ENCODE measurements around the gene BCS1L. TPM values are rescaled to one million over a fixed set of nuclear protein-coding genes. Genes with fewer than 3 reads are reported as not detected.

Gene BCS1L
- total and polyA plus RNA-seq, 9 of the 15 experiments (the other 6 are each of a cell fraction or from before 2014, with no cell fraction given): 37.6 to 103 (median 56.7) TPM

GRCh38 chr2:218658671-218659257 lies 719 bp upstream of the BCS1L start (continued):
- TF ChIP-seq, protein P1, sequence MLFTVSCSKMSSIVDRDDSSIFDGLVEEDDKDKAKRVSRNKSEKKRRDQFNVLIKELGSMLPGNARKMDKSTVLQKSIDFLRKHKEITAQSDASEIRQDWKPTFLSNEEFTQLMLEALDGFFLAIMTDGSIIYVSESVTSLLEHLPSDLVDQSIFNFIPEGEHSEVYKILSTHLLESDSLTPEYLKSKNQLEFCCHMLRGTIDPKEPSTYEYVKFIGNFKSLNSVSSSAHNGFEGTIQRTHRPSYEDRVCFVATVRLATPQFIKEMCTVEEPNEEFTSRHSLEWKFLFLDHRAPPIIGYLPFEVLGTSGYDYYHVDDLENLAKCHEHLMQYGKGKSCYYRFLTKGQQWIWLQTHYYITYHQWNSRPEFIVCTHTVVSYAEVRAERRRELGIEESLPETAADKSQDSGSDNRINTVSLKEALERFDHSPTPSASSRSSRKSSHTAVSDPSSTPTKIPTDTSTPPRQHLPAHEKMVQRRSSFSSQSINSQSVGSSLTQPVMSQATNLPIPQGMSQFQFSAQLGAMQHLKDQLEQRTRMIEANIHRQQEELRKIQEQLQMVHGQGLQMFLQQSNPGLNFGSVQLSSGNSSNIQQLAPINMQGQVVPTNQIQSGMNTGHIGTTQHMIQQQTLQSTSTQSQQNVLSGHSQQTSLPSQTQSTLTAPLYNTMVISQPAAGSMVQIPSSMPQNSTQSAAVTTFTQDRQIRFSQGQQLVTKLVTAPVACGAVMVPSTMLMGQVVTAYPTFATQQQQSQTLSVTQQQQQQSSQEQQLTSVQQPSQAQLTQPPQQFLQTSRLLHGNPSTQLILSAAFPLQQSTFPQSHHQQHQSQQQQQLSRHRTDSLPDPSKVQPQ (CRISPR knock-in tag; IDR thresholded peaks at IDR 0.05; ENCODE audit: borderline replicate concordance): no peak
- TF ChIP-seq CREB3 (tag; conservative IDR thresholded peaks at IDR 0.05; ENCODE audit: low read depth): no peak
- peak; percentile 54 for TF ChIP-seq ZFX (CRISPR knock-in tag; IDR thresholded peaks at IDR 0.05)
- no peak for TF ChIP-seq BRF2 (IDR thresholded peaks at IDR 0.05; ENCODE audit: borderline replicate concordance, insufficient read depth, insufficient read length)
- no peak for TF ChIP-seq KLF6 (CRISPR knock-in tag; IDR thresholded peaks at IDR 0.05; ENCODE audit: borderline replicate concordance)
- TF ChIP-seq KDM4B (IDR thresholded peaks at IDR 0.05; ENCODE audit: borderline replicate concordance in 2 of 2, low read depth in 1 of 2): no peak
- no peak for TF ChIP-seq ZNF395 (CRISPR knock-in tag; IDR thresholded peaks at IDR 0.05)
- no peak for TF ChIP-seq FOXM1 (IDR thresholded peaks at IDR 0.05; ENCODE audit: low read depth)
- TF ChIP-seq FOXM1 (CRISPR knock-in tag; IDR thresholded peaks at IDR 0.05; ENCODE audit: low read depth): no peak
- TF ChIP-seq, protein P2, sequence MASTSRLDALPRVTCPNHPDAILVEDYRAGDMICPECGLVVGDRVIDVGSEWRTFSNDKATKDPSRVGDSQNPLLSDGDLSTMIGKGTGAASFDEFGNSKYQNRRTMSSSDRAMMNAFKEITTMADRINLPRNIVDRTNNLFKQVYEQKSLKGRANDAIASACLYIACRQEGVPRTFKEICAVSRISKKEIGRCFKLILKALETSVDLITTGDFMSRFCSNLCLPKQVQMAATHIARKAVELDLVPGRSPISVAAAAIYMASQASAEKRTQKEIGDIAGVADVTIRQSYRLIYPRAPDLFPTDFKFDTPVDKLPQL (IDR thresholded peaks at IDR 0.05; ENCODE audit: extremely low read depth, insufficient read length): no peak
- TF ChIP-seq RBM25 (IDR thresholded peaks at IDR 0.05; ENCODE audit: low read depth, low read length, severe bottlenecking): peak; percentile 68
- TF ChIP-seq SIN3A (IDR thresholded peaks at IDR 0.05; ENCODE audit: borderline replicate concordance in 2 of 2, control insufficient read depth in 1 of 2, low read depth in 2 of 2, low read length in 2 of 2): peak in 1 of 2 experiments; percentile 14; a peak in 1 of 4 replicates
- no peak for TF ChIP-seq LCOR (CRISPR knock-in tag; IDR thresholded peaks at IDR 0.05)
- TF ChIP-seq, protein P3, sequence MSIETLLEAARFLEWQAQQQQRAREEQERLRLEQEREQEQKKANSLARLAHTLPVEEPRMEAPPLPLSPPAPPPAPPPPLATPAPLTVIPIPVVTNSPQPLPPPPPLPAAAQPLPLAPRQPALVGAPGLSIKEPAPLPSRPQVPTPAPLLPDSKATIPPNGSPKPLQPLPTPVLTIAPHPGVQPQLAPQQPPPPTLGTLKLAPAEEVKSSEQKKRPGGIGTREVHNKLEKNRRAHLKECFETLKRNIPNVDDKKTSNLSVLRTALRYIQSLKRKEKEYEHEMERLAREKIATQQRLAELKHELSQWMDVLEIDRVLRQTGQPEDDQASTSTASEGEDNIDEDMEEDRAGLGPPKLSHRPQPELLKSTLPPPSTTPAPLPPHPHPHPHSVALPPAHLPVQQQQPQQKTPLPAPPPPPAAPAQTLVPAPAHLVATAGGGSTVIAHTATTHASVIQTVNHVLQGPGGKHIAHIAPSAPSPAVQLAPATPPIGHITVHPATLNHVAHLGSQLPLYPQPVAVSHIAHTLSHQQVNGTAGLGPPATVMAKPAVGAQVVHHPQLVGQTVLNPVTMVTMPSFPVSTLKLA (conservative IDR thresholded peaks at IDR 0.05): peak in 1 of 2 experiments; percentile 19; a peak in 3 of 4 replicates
- TF ChIP-seq MBD1 (CRISPR knock-in tag; IDR thresholded peaks at IDR 0.05): no peak

Data from K562 (cell line).